Thyroid gland (tissue), 4 donors: ENCODE data around the gene SYP. TPM values are rescaled to one million over a fixed set of nuclear protein-coding genes. Genes with fewer than 3 reads are reported as not detected.

ENCODE experiments used
- DNase-seq, 2 donors: peaks; one replicate each; pipeline ENCODE4 v3.0.0-alpha.2; 2019
- H3K27ac ChIP-seq, 3 donors: fragments of 200-600 bp; sonication (generic); 1 replicate in 2 of 3; 2 replicates in 1 of 3; pipeline ENCODE4 v1.5.1; 2016 to 2019; ENCODE audit warnings: mild to moderate bottlenecking in 1 of 3, moderate library complexity in 1 of 3
- H3K27me3 ChIP-seq: fragments of 200-600 bp; sonication (generic); one replicate; pipeline ENCODE4 v1.5.1; 2019
- H3K36me3 ChIP-seq, 2 donors: fragments of 200-600 bp; sonication (generic); one replicate each; pipeline ENCODE4 v1.5.1; 2016 to 2019
- H3K4me1 ChIP-seq, 2 donors: fragments of 200-600 bp; sonication (generic); one replicate each; pipeline ENCODE4 v1.5.1; 2017 to 2019
- H3K4me3 ChIP-seq, 3 donors: fragments of 200-600 bp; sonication (generic); replicated peaks in 1 of 3; 1 replicate in 2 of 3; 2 replicates in 1 of 3; pipeline ENCODE4 v1.5.1; 2016; ENCODE audit warnings: mild to moderate bottlenecking in 1 of 3
- H3K9me3 ChIP-seq: fragments of 200-600 bp; sonication (generic); one replicate; pipeline ENCODE4 v1.5.1; 2017
- CTCF ChIP-seq, 6 experiments: fragments of 200-600 bp in 3 of 6; fragments of 450-650 bp in 3 of 6; sonication (generic) in 3 of 6; IDR thresholded peaks; one replicate each; pipeline ENCODE4 v1.5.1; 2016 to 2019; ENCODE audit warnings: antibody characterized with exemption in 6 of 6, mild to moderate bottlenecking in 2 of 6, inconsistent platforms in 1 of 6, moderate library complexity in 1 of 6
- POLR2A ChIP-seq, 2 donors: fragments of 450-650 bp; IDR thresholded peaks; one replicate each; pipeline ENCODE4 v1.6.1; 2017; ENCODE audit warnings: antibody characterized with exemption in 2 of 2, mild to moderate bottlenecking in 2 of 2, moderate library complexity in 1 of 2
- WGBS, 2 donors: methylation state at CpG; one replicate each; pipeline ENCODE4 v1.1.5; 2017; 5-methylcytosine and 5-hydroxymethylcytosine counted together
- intact Hi-C: fragments of 100-400 bp; cut with DNase I; formaldehyde crosslinking; loops from one replicate; pipeline ENCODE4 v1.15.1; 2023
- total RNA-seq, 4 donors: library from RNA; depleted of rRNA; stranded (reverse); fragments of >200 nt; gene quantifications; one replicate each; pipeline ENCODE4 v1.2.3, GENCODE V29; 2016

The SYP gene
- total RNA-seq, 4 donors from 2014 or later, result 1.9 to 4.8 (median 2.7) TPM

- H3K27ac ChIP-seq, result no peak overlapping the region
- H3K27me3 ChIP-seq, result no peaks in the 10 kb centered on the region
- no peaks in the 10 kb centered on the region for H3K9me3 ChIP-seq
- no peak overlapping the region for H3K4me3 ChIP-seq
- H3K4me1 ChIP-seq, result peaks cover 0 to 3% of the 10 kb centered on the region in 2 donors
- TF ChIP-seq CTCF (IDR thresholded peaks at IDR 0.05) (no peak), POLR2A (IDR thresholded peaks at IDR 0.05) (no peak)
- intact Hi-C loops, result no loop called here
- no peaks in the 10 kb centered on the region for H3K36me3 ChIP-seq
- 96 to 97% methylated on average over 4 to 9 of the region's 10 CpGs for WGBS, 2 donors
- DNase-seq, result no peak
Measured at GRCh38 chrX:49231333-49232000, 31.5 kb upstream of the SYP start.

GRCh38 chrX:49230500-49231232, 30.7 kb upstream of the SYP start:
- Histone ChIP-seq H3K4me3 (peak overlapping the region in 2 of 3 donors; percentile 2 to 6), H3K9me3 (no peaks in the 10 kb centered on the region), H3K27ac (no peak overlapping the region), H3K27me3 (no peaks in the 10 kb centered on the region), H3K36me3 (no peaks in the 10 kb centered on the region), H3K4me1 (no peaks in the 10 kb centered on the region)
- intact Hi-C loops, result no loop called here
- TF ChIP-seq CTCF (IDR thresholded peaks at IDR 0.05) (peak in 1 of 6 experiments; percentile 4), POLR2A (IDR thresholded peaks at IDR 0.05) (no peak)
- peak; percentile 68 to 73 for DNase-seq
- WGBS, 2 donors, result 0 to 8% methylated on average over 1 to 10 of the region's 44 CpGs

- no peak for DNase-seq
- no peaks in the 10 kb centered on the region for H3K27me3 ChIP-seq
- H3K36me3 ChIP-seq, result no peaks in the 10 kb centered on the region
- no peaks in the 10 kb centered on the region for H3K9me3 ChIP-seq
- intact Hi-C loops, result no loop called here
- WGBS, 2 donors, result 89 to 93% methylated on average over 11 to 16 of the region's 17 CpGs
- no peak for TF ChIP-seq POLR2A (IDR thresholded peaks at IDR 0.05)
- no peak overlapping the region for H3K27ac ChIP-seq
- H3K4me1 ChIP-seq, result no peaks in the 10 kb centered on the region
- H3K4me3 ChIP-seq, result no peak overlapping the region
Measured at GRCh38 chrX:49228185-49228584, 28.2 kb upstream of the SYP start.

- Histone ChIP-seq H3K27ac (no peak overlapping the region), H3K4me1 (no peaks in the 10 kb centered on the region), H3K27me3 (no peaks in the 10 kb centered on the region), H3K4me3 (no peak overlapping the region), H3K36me3 (no peaks in the 10 kb centered on the region), H3K9me3 (no peaks in the 10 kb centered on the region)
- WGBS, 2 donors, result 82 to 92% methylated on average over 2 of the region's 2 CpGs
- intact Hi-C loops, result no loop called here
- no peak for TF ChIP-seq CTCF (IDR thresholded peaks at IDR 0.05)
- TF ChIP-seq POLR2A (IDR thresholded peaks at IDR 0.05), result no peak
- DNase-seq, result no peak
Measured at GRCh38 chrX:49227726-49228125, 27.7 kb upstream of the SYP start.

- Histone ChIP-seq H3K9me3 (no peaks in the 10 kb centered on the region), H3K36me3 (no peaks in the 10 kb centered on the region), H3K27ac (no peak overlapping the region), H3K4me3 (no peak overlapping the region), H3K27me3 (no peaks in the 10 kb centered on the region), H3K4me1 (no peaks in the 10 kb centered on the region)
- TF ChIP-seq POLR2A (IDR thresholded peaks at IDR 0.05), result no peak
- no peak for TF ChIP-seq CTCF (IDR thresholded peaks at IDR 0.05)
- intact Hi-C loops, result no loop called here
- no peak for DNase-seq
- 94% methylated on average over 3 of the region's 9 CpGs; no CpG with 5 or more reads in 1 of the 2 donors for WGBS, 2 donors
Measured at GRCh38 chrX:49226946-49227345, 27.0 kb upstream of the SYP start.
